Activated CD4-positive, alpha-beta T cell treated with anti-CD3 and anti-CD28 coated beads, Interleukin-2, amount 10 ng/mL, durations not matched to agents 24 days and 14 days (primary cell): ENCODE measurements around the gene ZFP90. TPM values are rescaled to one million over a fixed set of nuclear protein-coding genes. Genes with fewer than 3 reads are reported as not detected.
"Not testable (repeated sequence)": the region's sequence is repeated elsewhere in the genome, so short reads cannot be mapped to it uniquely, and the experiment has no call there.

ENCODE experiments used
- DNase-seq: peaks from one replicate; pipeline ENCODE4 v3.0.0; 2022
- H3K27ac Mint-ChIP-seq: one replicate; pipeline ENCODE4 v1.8.0; 2022; ENCODE audit warnings: mild to moderate bottlenecking, mixed read lengths
- H3K27me3 Mint-ChIP-seq: one replicate; pipeline ENCODE4 v1.8.0; 2022; ENCODE audit warnings: mixed read lengths
- H3K36me3 Mint-ChIP-seq: one replicate; pipeline ENCODE4 v1.8.0; 2022; ENCODE audit warnings: low read depth, mild to moderate bottlenecking, mixed read lengths
- H3K4me1 Mint-ChIP-seq: one replicate; pipeline ENCODE4 v1.8.0; 2021; ENCODE audit warnings: mixed read lengths
- H3K4me3 Mint-ChIP-seq: one replicate; pipeline ENCODE4 v1.8.0; 2022; ENCODE audit warnings: mild to moderate bottlenecking, moderate library complexity, mixed read lengths
- H3K9me3 Mint-ChIP-seq: one replicate; pipeline ENCODE4 v1.8.0; 2021; ENCODE audit warnings: mixed read lengths
- intact Hi-C: fragments of 100-400 bp; cut with micrococcal nuclease; formaldehyde crosslinking; loops from one replicate; pipeline ENCODE4 v1.15.1; 2023
- total RNA-seq: library from RNA; stranded (reverse); gene quantifications from 2 replicates; pipeline ENCODE4 v1.2.3, GENCODE V29; 2022

Gene ZFP90
- total RNA-seq, result 19.0 and 20.2 TPM in 2 replicates

DNA sequence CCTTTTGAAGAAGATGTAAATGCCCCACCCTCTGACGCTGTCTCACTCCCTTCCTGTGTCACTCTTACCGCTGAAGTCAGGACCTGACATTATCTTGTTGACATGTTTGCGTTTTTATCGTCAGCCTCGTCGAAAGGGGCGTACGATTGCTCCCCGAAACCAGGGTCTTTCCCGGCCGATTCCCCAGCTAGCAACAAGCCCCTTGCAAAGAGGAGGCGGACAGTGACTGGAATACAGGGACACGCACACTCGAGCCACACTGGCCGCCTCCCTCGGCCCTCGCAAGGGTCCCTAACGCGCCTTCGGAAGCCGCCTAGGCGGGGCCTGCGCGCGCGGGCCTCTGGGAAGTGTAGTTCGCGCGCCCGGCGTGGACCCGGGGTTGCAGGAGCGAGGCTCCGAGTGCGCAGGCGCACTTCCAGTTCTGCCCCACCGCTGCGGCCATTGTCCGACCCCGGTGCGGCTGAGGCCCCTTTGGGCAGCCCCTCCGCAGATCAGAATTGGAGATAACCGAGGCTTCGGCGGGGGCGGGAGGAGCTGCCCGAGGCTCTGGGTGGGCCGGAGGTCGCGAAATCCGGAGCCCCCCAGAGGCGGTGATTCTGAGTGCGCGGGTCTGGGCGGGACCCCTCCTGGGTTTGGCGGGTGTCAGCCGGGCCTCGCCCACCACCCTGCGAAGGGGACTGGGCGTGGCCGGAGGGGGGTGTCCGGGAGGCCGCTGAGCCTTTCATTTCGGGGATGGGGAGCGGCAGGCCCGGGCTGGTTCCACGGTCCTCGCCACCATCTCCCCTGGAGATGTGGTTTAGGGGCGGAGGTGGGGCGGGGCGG is at the start of gene ZFP90:
Gene ZFP90, plus strand, starts transcription at position 412 of the 822 bp plus-strand sequence. CDS start 502 bp downstream, outside the sequence.
- intact Hi-C loops, result loop anchor here (5.0 kb wide), 1 partner anchor 218 kb away; no protein-coding TSS in a partner anchor
- no peaks in the 10 kb centered on the region for H3K27me3 Mint-ChIP-seq
- H3K4me3 Mint-ChIP-seq, result peak within 1 kb of the TSS; percentile 99
- H3K36me3 Mint-ChIP-seq, result peaks cover 52% of the 10 kb centered on the region
- peak; percentile 96 for DNase-seq
- H3K4me1 Mint-ChIP-seq, result peaks cover 17% of the 10 kb centered on the region
- H3K9me3 Mint-ChIP-seq, result peaks cover 19% of the 10 kb centered on the region
- H3K27ac Mint-ChIP-seq, result peak within 1 kb of the TSS; percentile 99

DNA sequence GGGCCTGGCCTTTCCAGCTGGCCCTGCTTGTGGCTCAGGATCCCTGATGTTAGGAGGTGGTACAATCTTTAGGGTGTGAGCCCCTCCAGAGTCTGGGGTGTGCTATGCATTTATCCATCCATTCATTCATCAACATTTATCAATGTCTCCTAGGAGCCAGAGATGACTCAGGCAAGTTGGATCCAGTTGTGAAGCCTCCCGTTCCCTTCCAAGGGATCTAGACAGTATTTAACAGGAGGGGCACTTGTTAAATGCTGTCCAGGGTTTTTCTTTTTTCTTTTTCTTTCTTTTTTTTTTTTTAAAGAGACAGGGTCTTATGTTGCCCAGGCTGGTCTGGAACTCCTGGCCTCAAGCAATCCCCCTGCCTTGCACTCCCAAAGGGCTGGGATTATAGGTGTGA is 48.7 kb upstream of the ZFP90 start:
- Mint-ChIP-seq H3K27me3 (peaks cover 5% of the 10 kb centered on the region), H3K36me3 (no peaks in the 10 kb centered on the region), H3K4me3 (no peak overlapping the region), H3K4me1 (no peaks in the 10 kb centered on the region), H3K27ac (no peak overlapping the region), H3K9me3 (no peaks in the 10 kb centered on the region)
- intact Hi-C loops, result no loop called here
- DNase-seq, result no peak

DNA sequence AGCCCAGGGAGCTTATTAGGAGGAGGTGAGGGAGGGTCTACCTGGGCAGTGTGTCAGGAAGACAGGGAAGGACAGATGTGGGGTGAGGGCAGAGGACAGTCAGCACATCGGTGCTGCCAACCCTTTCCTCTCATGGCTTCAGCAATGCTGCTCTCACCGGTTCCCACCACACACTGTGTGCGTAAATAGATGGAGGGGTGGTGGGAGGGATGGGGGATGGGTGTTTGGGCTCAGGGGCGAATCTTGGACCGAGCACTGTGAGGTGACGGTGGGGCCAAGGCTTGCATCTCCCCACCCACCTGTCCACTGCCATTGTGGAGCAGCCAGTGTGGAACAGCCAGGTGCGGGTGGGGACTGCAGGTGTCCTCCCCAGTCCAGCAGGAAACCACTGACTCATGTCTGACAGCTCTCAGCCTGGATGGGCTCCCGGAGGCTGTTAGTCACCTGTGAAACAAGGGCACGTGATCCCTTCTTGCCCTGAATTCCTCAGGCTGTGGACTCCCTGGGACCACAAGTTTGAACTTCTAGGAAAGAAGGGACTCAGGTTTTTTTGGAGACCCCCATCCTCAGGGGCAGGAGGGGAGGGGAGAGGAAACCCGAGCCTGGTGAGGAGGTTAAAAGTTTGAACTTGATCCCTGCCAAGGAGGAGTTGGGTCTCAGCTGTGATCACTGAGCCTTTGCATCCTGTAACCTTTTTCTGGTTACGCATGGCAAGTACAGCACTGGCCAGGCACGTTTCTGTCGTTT is 48.1 kb upstream of the ZFP90 start:
- H3K9me3 Mint-ChIP-seq, result no peaks in the 10 kb centered on the region
- DNase-seq, result no peak
- intact Hi-C loops, result no loop called here
- H3K27ac Mint-ChIP-seq, result no peak overlapping the region
- H3K36me3 Mint-ChIP-seq, result no peaks in the 10 kb centered on the region
- no peaks in the 10 kb centered on the region for H3K4me1 Mint-ChIP-seq
- H3K4me3 Mint-ChIP-seq, result no peak overlapping the region
- H3K27me3 Mint-ChIP-seq, result peaks cover 4% of the 10 kb centered on the region

DNA sequence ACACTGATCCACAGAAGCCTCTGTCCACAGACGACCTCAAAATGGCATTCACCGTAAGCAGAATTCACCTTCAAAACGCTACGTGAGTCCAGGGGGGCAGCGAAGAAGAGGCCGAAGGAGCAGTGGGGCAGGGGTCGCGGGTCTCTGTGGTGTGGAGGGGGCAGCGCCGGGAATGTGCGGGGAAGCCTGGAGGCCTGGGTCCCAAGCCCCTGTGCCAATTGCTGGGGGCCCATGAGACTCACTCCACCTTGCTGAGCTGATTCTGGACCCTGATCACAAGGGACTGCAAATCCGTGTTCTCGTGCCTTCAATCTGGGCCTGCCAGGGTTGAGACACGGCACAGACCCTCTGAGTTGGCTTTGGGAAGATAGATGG is 47.5 kb upstream of the ZFP90 start:
- no peaks in the 10 kb centered on the region for H3K4me1 Mint-ChIP-seq
- peaks cover 4% of the 10 kb centered on the region for H3K27me3 Mint-ChIP-seq
- no peak for DNase-seq
- H3K4me3 Mint-ChIP-seq, result no peak overlapping the region
- no peak overlapping the region for H3K27ac Mint-ChIP-seq
- intact Hi-C loops, result no loop called here
- H3K9me3 Mint-ChIP-seq, result no peaks in the 10 kb centered on the region
- no peaks in the 10 kb centered on the region for H3K36me3 Mint-ChIP-seq

- Mint-ChIP-seq H3K36me3 (no peaks in the 10 kb centered on the region), H3K9me3 (no peaks in the 10 kb centered on the region), H3K4me3 (no peak overlapping the region), H3K4me1 (no peaks in the 10 kb centered on the region), H3K27ac (no peak overlapping the region), H3K27me3 (peaks cover 4% of the 10 kb centered on the region)
- intact Hi-C loops, result no loop called here
- DNase-seq, result no peak
Measured at GRCh38 chr16:68492151-68492542, 46.9 kb upstream of the ZFP90 start.

DNA sequence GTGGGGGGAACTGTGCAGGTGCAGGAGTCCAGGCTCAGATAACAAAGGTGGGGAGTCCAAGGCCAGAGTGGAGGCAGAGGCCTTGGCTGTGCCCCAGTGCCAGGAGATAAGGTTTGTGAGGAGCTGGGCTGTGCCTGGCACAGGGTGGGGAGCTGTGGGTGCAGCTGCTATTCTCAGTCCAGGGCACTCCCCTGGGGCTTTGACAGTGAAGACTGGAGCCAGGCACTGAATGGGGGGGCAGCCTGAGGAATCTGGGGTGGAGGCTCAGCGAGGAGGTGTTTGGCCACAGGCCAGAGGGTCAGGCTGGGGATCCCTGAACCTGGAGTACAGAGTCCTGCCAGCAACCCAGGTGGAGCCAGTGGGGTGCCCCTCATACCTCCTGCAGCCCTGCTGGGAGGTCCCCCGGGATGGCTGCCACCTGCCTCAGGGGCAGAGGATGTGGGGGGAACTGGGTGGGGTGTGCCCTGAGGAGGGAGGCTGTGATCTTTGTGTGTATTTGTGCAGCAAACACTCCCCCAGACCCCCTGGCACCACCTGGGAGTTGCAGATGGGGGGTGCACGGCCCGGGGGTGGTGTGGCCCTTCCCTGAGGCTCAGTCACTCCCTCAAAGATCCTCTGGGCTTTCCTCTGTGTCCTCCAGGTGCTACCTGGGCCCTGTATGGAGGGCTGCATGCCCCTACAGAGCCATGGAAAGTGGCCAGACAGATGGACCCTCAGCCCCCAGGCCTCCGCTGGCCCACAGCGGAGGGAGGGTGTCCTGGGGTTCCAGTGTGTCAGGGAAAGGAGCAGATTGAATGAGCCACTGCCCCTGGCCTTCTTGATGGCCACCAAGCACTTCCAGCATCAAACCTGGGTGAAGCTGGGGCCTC is 46.3 kb upstream of the ZFP90 start:
- no peaks in the 10 kb centered on the region for H3K4me1 Mint-ChIP-seq
- DNase-seq, result no peak
- intact Hi-C loops, result no loop called here
- no peak overlapping the region for H3K4me3 Mint-ChIP-seq
- no peaks in the 10 kb centered on the region for H3K9me3 Mint-ChIP-seq
- no peak overlapping the region for H3K27ac Mint-ChIP-seq
- H3K27me3 Mint-ChIP-seq, result peaks cover 5% of the 10 kb centered on the region
- H3K36me3 Mint-ChIP-seq, result no peaks in the 10 kb centered on the region

DNA sequence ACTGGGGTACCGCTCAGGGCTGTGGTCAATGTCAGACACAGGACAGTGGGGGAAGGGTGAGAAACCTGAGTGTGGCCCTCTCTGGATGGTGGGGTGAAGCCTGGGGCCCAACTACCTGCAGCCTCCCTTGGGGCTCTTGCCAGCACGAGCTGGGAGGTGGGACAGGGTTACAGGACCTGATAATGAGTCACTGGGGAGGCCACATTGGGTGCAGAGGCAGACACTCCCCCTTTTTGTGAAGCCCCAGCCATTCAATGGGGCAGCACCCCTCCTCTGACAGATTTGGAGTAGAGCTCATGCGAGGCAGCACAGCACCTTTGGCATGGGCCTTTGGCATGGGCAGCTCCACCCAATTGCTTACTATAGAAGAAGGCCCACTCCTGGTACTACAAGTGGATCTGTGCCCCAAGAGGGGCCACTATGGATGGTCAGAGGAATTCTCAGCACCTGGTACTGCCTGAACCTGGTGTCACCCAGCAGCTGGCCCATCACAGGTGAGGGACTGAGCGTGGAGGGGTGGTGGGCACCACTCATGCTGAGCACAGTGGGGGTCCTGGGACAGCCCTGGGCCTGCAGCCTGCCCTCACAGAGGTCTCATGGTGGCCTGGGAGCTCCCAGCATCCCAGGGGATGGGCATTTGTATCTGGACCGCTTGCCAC is 45.5 kb upstream of the ZFP90 start:
- Mint-ChIP-seq H3K27me3 (peaks cover 5% of the 10 kb centered on the region), H3K4me3 (no peak overlapping the region), H3K27ac (no peak overlapping the region), H3K9me3 (no peaks in the 10 kb centered on the region), H3K36me3 (no peaks in the 10 kb centered on the region), H3K4me1 (no peaks in the 10 kb centered on the region)
- intact Hi-C loops, result no loop called here
- DNase-seq, result no peak

GRCh38 chr16:68494261-68494660 is 44.8 kb upstream of the ZFP90 start:
- H3K27me3 Mint-ChIP-seq, H3K36me3 Mint-ChIP-seq, H3K4me3 Mint-ChIP-seq, DNase-seq, H3K4me1 Mint-ChIP-seq, H3K27ac Mint-ChIP-seq, H3K9me3 Mint-ChIP-seq, intact Hi-C loops: not testable (repeated sequence)

DNA sequence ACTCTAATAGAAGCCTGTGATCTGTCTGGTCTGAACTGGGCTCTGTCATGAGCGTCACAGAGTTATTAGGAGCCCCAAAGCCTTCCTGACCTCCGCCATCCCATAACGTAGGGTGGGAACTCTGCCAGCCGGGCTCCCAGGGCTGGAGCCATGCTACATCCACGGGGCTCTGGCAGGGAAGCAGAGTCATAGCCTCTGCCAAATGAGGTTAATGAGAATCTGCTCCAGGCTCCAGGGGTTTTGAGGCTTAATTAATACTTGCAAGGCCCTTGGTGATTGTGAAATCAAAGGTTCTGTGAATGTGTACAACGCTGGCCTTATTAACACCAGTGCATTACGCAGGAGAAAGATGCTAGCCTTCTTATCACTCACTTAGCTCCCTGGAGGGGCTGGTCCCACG is 42.4 kb upstream of the ZFP90 start:
- DNase-seq, result no peak
- H3K9me3 Mint-ChIP-seq, result no peaks in the 10 kb centered on the region
- peaks cover 5% of the 10 kb centered on the region for H3K27me3 Mint-ChIP-seq
- no peak overlapping the region for H3K27ac Mint-ChIP-seq
- intact Hi-C loops, result no loop called here
- no peaks in the 10 kb centered on the region for H3K4me1 Mint-ChIP-seq
- no peak overlapping the region for H3K4me3 Mint-ChIP-seq
- no peaks in the 10 kb centered on the region for H3K36me3 Mint-ChIP-seq

DNA sequence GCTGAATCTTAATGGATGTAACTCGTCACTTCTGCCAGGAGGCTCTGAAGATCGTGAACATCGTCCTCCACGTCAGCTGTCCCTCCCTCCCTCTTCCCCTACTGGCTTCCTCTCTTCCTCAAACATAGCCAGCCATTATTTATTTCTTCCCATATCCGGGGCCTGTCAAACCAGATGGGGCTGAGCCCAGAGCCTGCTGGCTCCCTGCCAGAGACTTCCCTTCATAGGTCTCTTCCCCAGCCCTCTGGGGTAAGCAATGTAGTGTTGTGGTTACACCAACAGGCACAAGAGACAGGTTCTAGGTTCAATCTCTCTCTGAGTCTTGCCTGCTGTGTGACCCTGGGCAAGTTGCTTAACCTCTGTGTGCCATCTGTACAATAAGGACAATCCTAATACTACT is 40.1 kb upstream of the ZFP90 start:
- H3K36me3 Mint-ChIP-seq, result no peaks in the 10 kb centered on the region
- H3K27ac Mint-ChIP-seq, result no peak overlapping the region
- no peak overlapping the region for H3K4me3 Mint-ChIP-seq
- DNase-seq, result no peak
- H3K27me3 Mint-ChIP-seq, result peaks cover 5% of the 10 kb centered on the region
- no peaks in the 10 kb centered on the region for H3K9me3 Mint-ChIP-seq
- intact Hi-C loops, result no loop called here
- H3K4me1 Mint-ChIP-seq, result no peaks in the 10 kb centered on the region

DNA sequence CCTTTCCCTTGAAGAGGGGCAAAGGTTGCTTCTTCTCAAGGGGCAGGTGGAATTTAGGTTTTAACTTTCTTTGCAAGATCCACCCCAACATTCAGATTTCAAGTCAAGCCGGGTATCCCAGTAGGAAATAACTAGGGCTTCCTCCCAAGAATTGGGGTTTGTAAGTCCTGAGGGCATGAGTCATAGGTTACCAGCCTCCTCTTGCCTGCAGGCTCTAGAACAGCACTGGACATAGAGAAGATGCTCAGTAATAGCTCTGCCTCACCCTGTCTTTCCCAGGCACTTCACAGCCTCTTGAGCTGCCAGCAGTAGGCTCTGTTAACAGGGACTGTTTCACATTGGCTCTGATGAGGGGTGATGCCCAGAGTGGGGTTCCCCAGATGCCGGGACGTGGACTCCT is 35.8 kb upstream of the ZFP90 start:
- no peak overlapping the region for H3K4me3 Mint-ChIP-seq
- peaks cover 16% of the 10 kb centered on the region for H3K27me3 Mint-ChIP-seq
- intact Hi-C loops, result no loop called here
- H3K36me3 Mint-ChIP-seq, result no peaks in the 10 kb centered on the region
- H3K4me1 Mint-ChIP-seq, result no peaks in the 10 kb centered on the region
- no peak overlapping the region for H3K27ac Mint-ChIP-seq
- H3K9me3 Mint-ChIP-seq, result no peaks in the 10 kb centered on the region
- DNase-seq, result no peak

DNA sequence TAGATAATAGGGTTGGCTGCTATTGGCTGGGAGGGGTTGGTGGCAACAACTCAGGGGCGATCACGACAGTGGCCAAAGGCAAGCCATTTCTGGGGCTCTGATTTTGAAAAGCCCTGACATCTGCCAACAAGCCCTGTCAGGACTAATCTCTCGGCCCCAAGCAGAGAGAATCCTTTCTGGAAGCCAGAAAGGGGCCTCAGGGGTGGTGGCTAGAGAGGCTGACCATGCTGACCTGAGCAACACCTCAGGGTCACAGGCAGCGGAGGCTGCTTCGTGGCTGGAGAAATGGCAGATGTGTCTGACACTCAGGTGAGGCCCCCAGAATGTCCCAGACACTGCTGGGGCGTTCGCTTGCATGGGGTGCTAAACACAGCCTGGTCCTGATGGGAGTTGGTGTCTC is 35.0 kb upstream of the ZFP90 start:
- no peak for DNase-seq
- peaks cover 21% of the 10 kb centered on the region for H3K27me3 Mint-ChIP-seq

DNA sequence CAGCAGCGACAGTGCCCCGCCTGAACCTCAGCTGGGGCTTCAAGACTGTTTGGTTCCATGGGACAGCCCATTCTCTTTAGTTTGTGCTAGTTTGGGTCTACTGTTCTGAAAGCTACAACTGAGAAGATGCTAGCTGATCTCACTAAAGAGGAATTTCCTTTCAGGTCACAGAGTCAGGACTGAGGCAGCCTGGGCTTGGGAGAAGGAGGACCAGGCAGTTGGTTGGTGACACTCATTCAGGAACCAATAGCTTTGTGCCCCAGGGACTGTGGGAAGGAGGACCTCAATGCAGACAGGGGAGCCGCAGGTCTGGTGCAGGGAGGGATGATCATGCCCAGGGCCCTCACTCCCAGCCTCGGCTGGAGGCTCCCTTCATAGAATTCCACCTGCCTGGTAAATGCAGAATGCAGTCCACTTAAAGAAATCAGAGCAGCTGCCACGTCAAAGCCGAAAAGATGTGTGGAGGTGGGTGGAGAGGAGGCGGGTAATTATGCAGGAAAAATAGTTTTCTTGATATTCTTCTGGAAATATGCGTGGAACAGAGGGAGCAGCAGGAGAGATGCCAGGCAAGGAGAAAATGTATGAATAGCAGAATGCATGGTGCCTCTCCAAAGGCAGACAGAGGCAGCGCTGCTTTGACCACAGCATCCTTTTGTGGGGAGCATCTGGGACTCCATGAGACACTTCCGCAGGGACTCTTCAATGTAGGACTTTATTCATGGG is 32.6 kb upstream of the ZFP90 start:
- H3K9me3 Mint-ChIP-seq, result no peaks in the 10 kb centered on the region
- intact Hi-C loops, result no loop called here
- no peak overlapping the region for H3K4me3 Mint-ChIP-seq
- H3K27me3 Mint-ChIP-seq, result peaks cover 30% of the 10 kb centered on the region
- DNase-seq, result no peak
- H3K4me1 Mint-ChIP-seq, result peaks cover 2% of the 10 kb centered on the region
- H3K27ac Mint-ChIP-seq, result no peak overlapping the region
- no peaks in the 10 kb centered on the region for H3K36me3 Mint-ChIP-seq

More for the DNA sequence above, 35.0 kb upstream of the ZFP90 start:
- H3K4me3 Mint-ChIP-seq, result no peak overlapping the region
- no peaks in the 10 kb centered on the region for H3K4me1 Mint-ChIP-seq
- no peaks in the 10 kb centered on the region for H3K9me3 Mint-ChIP-seq
- no peak overlapping the region for H3K27ac Mint-ChIP-seq
- no peaks in the 10 kb centered on the region for H3K36me3 Mint-ChIP-seq
- intact Hi-C loops, result no loop called here
